Measurements from ENCODE around the gene FGF4. TPM values are rescaled to one million over a fixed set of nuclear protein-coding genes. Genes with fewer than 3 reads are reported as not detected.

The FGF4 gene
- total RNA-seq, 2 donors from 2014 or later, result not detected

DNA sequence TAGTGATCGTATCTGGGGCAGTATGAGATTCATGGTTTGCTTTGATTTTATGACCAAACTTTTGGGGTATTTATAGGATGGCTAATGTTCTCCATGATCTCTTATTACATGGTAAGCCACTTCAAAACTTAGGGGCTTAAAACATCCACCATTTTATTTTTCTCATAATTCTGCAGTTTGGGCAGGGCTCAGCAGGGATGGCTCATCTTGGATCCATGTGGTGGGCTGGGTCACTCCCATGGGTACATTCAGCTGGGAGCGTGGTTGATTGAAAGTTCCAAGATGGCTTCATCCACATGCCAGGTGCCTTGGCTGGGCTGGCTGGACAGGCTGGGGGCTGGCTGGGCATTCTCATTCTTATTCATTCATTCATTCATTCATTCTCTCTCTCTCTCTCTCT is 40.8 kb downstream of the FGF4 start:
- Histone ChIP-seq H3K4me3 (no peak overlapping the region), H3K27me3 (replicated peaks; ENCODE audit: insufficient read depth) (no peaks in the 10 kb centered on the region), H3K4me1 (ENCODE audit: control insufficient read depth in 1 of 2, low read depth in 2 of 2) (no peaks in the 10 kb centered on the region), H3K9me3 (peaks cover 11% of the 10 kb centered on the region), H3K27ac (no peak overlapping the region), H3K36me3 (no peaks in the 10 kb centered on the region)
- ATAC-seq (ENCODE audit: insufficient number of reproducible peaks, low FRiP score, low read depth) (no peak), DNase-seq (ENCODE audit: low spot score) (no peak)
- TF ChIP-seq, protein P1, sequence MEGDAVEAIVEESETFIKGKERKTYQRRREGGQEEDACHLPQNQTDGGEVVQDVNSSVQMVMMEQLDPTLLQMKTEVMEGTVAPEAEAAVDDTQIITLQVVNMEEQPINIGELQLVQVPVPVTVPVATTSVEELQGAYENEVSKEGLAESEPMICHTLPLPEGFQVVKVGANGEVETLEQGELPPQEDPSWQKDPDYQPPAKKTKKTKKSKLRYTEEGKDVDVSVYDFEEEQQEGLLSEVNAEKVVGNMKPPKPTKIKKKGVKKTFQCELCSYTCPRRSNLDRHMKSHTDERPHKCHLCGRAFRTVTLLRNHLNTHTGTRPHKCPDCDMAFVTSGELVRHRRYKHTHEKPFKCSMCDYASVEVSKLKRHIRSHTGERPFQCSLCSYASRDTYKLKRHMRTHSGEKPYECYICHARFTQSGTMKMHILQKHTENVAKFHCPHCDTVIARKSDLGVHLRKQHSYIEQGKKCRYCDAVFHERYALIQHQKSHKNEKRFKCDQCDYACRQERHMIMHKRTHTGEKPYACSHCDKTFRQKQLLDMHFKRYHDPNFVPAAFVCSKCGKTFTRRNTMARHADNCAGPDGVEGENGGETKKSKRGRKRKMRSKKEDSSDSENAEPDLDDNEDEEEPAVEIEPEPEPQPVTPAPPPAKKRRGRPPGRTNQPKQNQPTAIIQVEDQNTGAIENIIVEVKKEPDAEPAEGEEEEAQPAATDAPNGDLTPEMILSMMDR (IDR thresholded peaks at IDR 0.05), result no peak

GRCh38 chr11:69732910-69733309 is 42.2 kb downstream of the FGF4 start:
- Histone ChIP-seq H3K27ac (no peak overlapping the region), H3K27me3 (replicated peaks; ENCODE audit: insufficient read depth) (no peaks in the 10 kb centered on the region), H3K36me3 (no peaks in the 10 kb centered on the region), H3K9me3 (peaks cover 3% of the 10 kb centered on the region), H3K4me1 (ENCODE audit: control insufficient read depth in 1 of 2, low read depth in 2 of 2) (no peaks in the 10 kb centered on the region), H3K4me3 (no peak overlapping the region)
- no peak for DNase-seq (ENCODE audit: low spot score)
- TF ChIP-seq, protein P1 (IDR thresholded peaks at IDR 0.05), result no peak
- ATAC-seq (ENCODE audit: insufficient number of reproducible peaks, low FRiP score, low read depth), result no peak

- TF ChIP-seq, protein P1 (IDR thresholded peaks at IDR 0.05), result no peak
- Histone ChIP-seq H3K9me3 (peaks cover 3% of the 10 kb centered on the region), H3K27me3 (replicated peaks; ENCODE audit: insufficient read depth) (no peaks in the 10 kb centered on the region), H3K27ac (no peak overlapping the region), H3K4me1 (ENCODE audit: control insufficient read depth in 1 of 2, low read depth in 2 of 2) (no peaks in the 10 kb centered on the region), H3K36me3 (no peaks in the 10 kb centered on the region), H3K4me3 (no peak overlapping the region)
- ATAC-seq (ENCODE audit: insufficient number of reproducible peaks, low FRiP score, low read depth), result no peak
- no peak for DNase-seq (ENCODE audit: low spot score)
Measured at GRCh38 chr11:69731110-69731509, 44.0 kb downstream of the FGF4 start.

DNA sequence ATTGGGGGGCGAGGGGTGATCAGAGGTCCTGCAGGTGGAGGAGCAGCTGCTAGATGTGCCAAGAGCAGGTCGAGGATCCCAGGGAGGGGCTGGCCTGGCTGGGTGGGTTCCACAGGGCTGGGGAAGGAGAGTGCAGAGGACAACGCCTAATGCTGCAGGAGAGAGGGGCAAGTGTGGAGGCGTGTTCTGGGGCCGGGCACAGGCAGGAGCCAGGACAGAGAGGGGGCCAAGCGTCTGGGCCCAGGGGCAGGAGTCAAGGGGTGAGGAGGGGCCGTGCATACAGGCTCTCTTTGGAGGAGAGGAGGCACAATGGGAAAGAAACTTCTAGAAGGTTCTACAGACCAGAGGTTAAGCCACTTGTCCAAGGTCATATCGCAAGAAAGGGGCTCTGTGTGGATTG is 44.6 kb downstream of the FGF4 start:
- no peak for DNase-seq (ENCODE audit: low spot score)
- Histone ChIP-seq H3K27ac (no peak overlapping the region), H3K4me1 (ENCODE audit: control insufficient read depth in 1 of 2, low read depth in 2 of 2) (no peaks in the 10 kb centered on the region), H3K36me3 (no peaks in the 10 kb centered on the region), H3K9me3 (peaks cover 3% of the 10 kb centered on the region), H3K4me3 (no peak overlapping the region), H3K27me3 (replicated peaks; ENCODE audit: insufficient read depth) (no peaks in the 10 kb centered on the region)
- ATAC-seq (ENCODE audit: insufficient number of reproducible peaks, low FRiP score, low read depth), result no peak
- TF ChIP-seq, protein P1 (IDR thresholded peaks at IDR 0.05), result no peak

GRCh38 chr11:69729252-69729651 is 45.9 kb downstream of the FGF4 start:
- TF ChIP-seq, protein P1 (IDR thresholded peaks at IDR 0.05), result no peak
- ATAC-seq (ENCODE audit: insufficient number of reproducible peaks, low FRiP score, low read depth) (no peak), DNase-seq (ENCODE audit: low spot score) (no peak)
- H3K36me3 ChIP-seq, result no peaks in the 10 kb centered on the region
- no peaks in the 10 kb centered on the region for H3K4me1 ChIP-seq (ENCODE audit: control insufficient read depth in 1 of 2, low read depth in 2 of 2)
- no peak overlapping the region for H3K27ac ChIP-seq
- H3K4me3 ChIP-seq, result no peak overlapping the region
- H3K27me3 ChIP-seq (replicated peaks; ENCODE audit: insufficient read depth), result no peaks in the 10 kb centered on the region
- H3K9me3 ChIP-seq, result peaks cover 3% of the 10 kb centered on the region

Measured in thoracic aorta (tissue), 2 donors.